Colonic mucosa (tissue), 4 donors: ENCODE data around the gene SRGAP1. TPM values are rescaled to one million over a fixed set of nuclear protein-coding genes. Genes with fewer than 3 reads are reported as not detected.

Experiments
- DNase-seq: peaks from one replicate; pipeline ENCODE4 v3.0.0-alpha.2; 2020
- H3K27ac ChIP-seq: fragments of 200-600 bp; one replicate; pipeline ENCODE4 v1.8.0; 2021
- H3K27me3 ChIP-seq: fragments of 200-600 bp; one replicate; pipeline ENCODE4 v1.8.0; 2021
- H3K36me3 ChIP-seq: fragments of 200-600 bp; one replicate; pipeline ENCODE4 v1.8.0; 2021
- H3K4me1 ChIP-seq: fragments of 200-600 bp; one replicate; pipeline ENCODE4 v1.8.0; 2021; ENCODE audit warnings: mild to moderate bottlenecking
- H3K4me3 ChIP-seq: fragments of 200-600 bp; one replicate; pipeline ENCODE4 v1.8.0; 2021
- H3K9ac ChIP-seq, 2 donors: one replicate each; pipeline ENCODE4 v1.7.0; 2013; ENCODE audit warnings: control low read depth in 2 of 2, low read depth in 2 of 2, low read length in 2 of 2
- H3K9me3 ChIP-seq: fragments of 200-600 bp; one replicate; pipeline ENCODE4 v1.8.0; 2021
- CTCF ChIP-seq: fragments of 200-600 bp; IDR thresholded peaks from one replicate; pipeline ENCODE4 v1.8.0; 2022; ENCODE audit warnings: antibody characterized with exemption, mild to moderate bottlenecking
- intact Hi-C: fragments of 100-400 bp; cut with DNase I; formaldehyde crosslinking; loops from one replicate; pipeline ENCODE4 v1.14.1; 2022
- total RNA-seq, 2 donors: library from RNA; stranded (reverse); fragmentation: NEBNext Ultra II Directional in 1 of 2; extraction: Animal tissue kit (Norgen Biotek cat#: 25700) in 1 of 2; gene quantifications; one replicate each; pipeline ENCODE4 v1.2.1, GENCODE V29; 2021
- donor health status: healthy.
- donor health status: DM: no; HTN: no; CAD: no.
- donor health status: DM: no; HTN: no; CAD: no.

SRGAP1 gene
- total RNA-seq, 2 donors from 2014 or later: 8.7 to 9.8 TPM

GRCh38 chr12:63814146-63814772, 30.2 kb upstream of the SRGAP1 start:
- Histone ChIP-seq H3K27ac (no peak overlapping the region), H3K9ac (no peak overlapping the region), H3K9me3 (no peaks in the 10 kb centered on the region), H3K27me3 (no peaks in the 10 kb centered on the region), H3K4me3 (no peak overlapping the region), H3K36me3 (no peaks in the 10 kb centered on the region), H3K4me1 (no peaks in the 10 kb centered on the region)
- no peak for TF ChIP-seq CTCF
- intact Hi-C loops: no loop called here
- no peak for DNase-seq

GRCh38 chr12:63815482-63815852, 29.0 kb upstream of the SRGAP1 start:
- Histone ChIP-seq H3K9ac (no peak overlapping the region), H3K9me3 (no peaks in the 10 kb centered on the region), H3K4me1 (no peaks in the 10 kb centered on the region), H3K36me3 (no peaks in the 10 kb centered on the region), H3K4me3 (no peak overlapping the region), H3K27ac (no peak overlapping the region), H3K27me3 (no peaks in the 10 kb centered on the region)
- DNase-seq: no peak
- TF ChIP-seq CTCF: no peak
- intact Hi-C loops: no loop called here

GRCh38 chr12:63816031-63816430, 28.5 kb upstream of the SRGAP1 start:
- TF ChIP-seq CTCF: no peak
- no peaks in the 10 kb centered on the region for H3K9me3 ChIP-seq
- DNase-seq: no peak
- no peaks in the 10 kb centered on the region for H3K27me3 ChIP-seq
- intact Hi-C loops: no loop called here
- no peak overlapping the region for H3K9ac ChIP-seq
- no peaks in the 10 kb centered on the region for H3K4me1 ChIP-seq
- H3K27ac ChIP-seq: no peak overlapping the region
- H3K4me3 ChIP-seq: no peak overlapping the region
- H3K36me3 ChIP-seq: no peaks in the 10 kb centered on the region

GRCh38 chr12:63820427-63820826, 24.1 kb upstream of the SRGAP1 start:
- Histone ChIP-seq H3K9ac (no peak overlapping the region), H3K27ac (no peak overlapping the region), H3K27me3 (no peaks in the 10 kb centered on the region), H3K4me3 (no peak overlapping the region), H3K9me3 (no peaks in the 10 kb centered on the region), H3K4me1 (no peaks in the 10 kb centered on the region), H3K36me3 (no peaks in the 10 kb centered on the region)
- no peak for DNase-seq
- no peak for TF ChIP-seq CTCF
- intact Hi-C loops: no loop called here

- intact Hi-C loops: no loop called here
- Histone ChIP-seq H3K9ac (no peak overlapping the region), H3K27me3 (no peaks in the 10 kb centered on the region), H3K4me3 (peak overlapping the region; percentile 8), H3K36me3 (no peaks in the 10 kb centered on the region), H3K27ac (no peak overlapping the region), H3K9me3 (no peaks in the 10 kb centered on the region), H3K4me1 (no peaks in the 10 kb centered on the region)
- no peak for DNase-seq
- TF ChIP-seq CTCF: no peak
Observed at GRCh38 chr12:63821781-63822251, 22.7 kb upstream of the SRGAP1 start.
